Natural killer cell (primary cell): ENCODE results near the gene GUCA2A. TPM values are rescaled to one million over a fixed set of nuclear protein-coding genes. Genes with fewer than 3 reads are reported as not detected.
A peak's percentile ranks its signal among the peaks of the same experiment; 100 is the strongest.

ENCODE experiments used
- ATAC-seq, 3 donors: fragments of 150-1000 bp in 2 of 3; fragments of 200-7000 bp in 1 of 3; cut with Tn5 transposase; 1 replicate in 1 of 3; 2 replicates in 2 of 3; pipeline ENCODE4 v1.10.0; 2021; ENCODE audit warnings: mild to moderate bottlenecking in 2 of 3, moderate library complexity in 2 of 3
- DNase-seq, 2 donors: peaks; one replicate each; pipeline versions ENCODE4 v3.0.0 to v3.0.0-alpha.2; 2013 to 2021; ENCODE audit warnings: mixed read lengths in 1 of 2
- H3K27ac ChIP-seq: one replicate; pipeline ENCODE4 v1.5.1; 2013; ENCODE audit warnings: mild to moderate bottlenecking, low read length
- H3K27me3 ChIP-seq: one replicate; pipeline ENCODE4 v1.6.1; 2013; ENCODE audit warnings: low read length; ENCODE audit not compliant: control insufficient read depth, insufficient read depth
- H3K36me3 ChIP-seq: one replicate; pipeline ENCODE4 v1.6.1; 2013; ENCODE audit warnings: low read length; ENCODE audit not compliant: control insufficient read depth, insufficient read depth
- H3K4me1 ChIP-seq: one replicate; pipeline ENCODE4 v1.6.1; 2013; ENCODE audit warnings: low read length; ENCODE audit not compliant: control insufficient read depth, insufficient read depth
- H3K4me3 ChIP-seq: one replicate; pipeline ENCODE4 v1.5.1; 2013; ENCODE audit warnings: low read length
- H3K9me3 ChIP-seq: one replicate; pipeline ENCODE4 v1.6.1; 2013; ENCODE audit warnings: low read length; ENCODE audit not compliant: control insufficient read depth, insufficient read depth
- H3K27ac Mint-ChIP-seq, 2 donors: one replicate each; pipeline ENCODE4 v1.8.0; 2022; ENCODE audit warnings: mild to moderate bottlenecking in 2 of 2, mixed read lengths in 2 of 2, moderate library complexity in 1 of 2
- H3K27me3 Mint-ChIP-seq, 2 donors: one replicate each; pipeline ENCODE4 v1.8.0; 2022; ENCODE audit warnings: low read depth in 2 of 2, mixed read lengths in 2 of 2
- H3K36me3 Mint-ChIP-seq: one replicate; pipeline ENCODE4 v1.8.0; 2022; ENCODE audit warnings: mixed read lengths
- H3K4me1 Mint-ChIP-seq, 2 donors: one replicate each; pipeline ENCODE4 v1.8.0; 2022; ENCODE audit warnings: mixed read lengths in 2 of 2
- H3K4me3 Mint-ChIP-seq: one replicate; pipeline ENCODE4 v1.8.0; 2022; ENCODE audit warnings: mild to moderate bottlenecking, moderate library complexity, mixed read lengths
- H3K9me3 Mint-ChIP-seq, 2 donors: one replicate each; pipeline ENCODE4 v1.8.0; 2022; ENCODE audit warnings: mixed read lengths in 2 of 2
- CTCF ChIP-seq: fragments of 200-600 bp; IDR thresholded peaks from one replicate; pipeline ENCODE4 v1.8.0; 2022; ENCODE audit warnings: antibody characterized with exemption
- WGBS: methylation state at CpG from one replicate; pipeline ENCODE4 v1.1.7; 2013; ENCODE audit warnings: missing lambda C conversion rate; ENCODE audit not compliant: insufficient coverage; 5-methylcytosine and 5-hydroxymethylcytosine counted together
- intact Hi-C: fragments of 100-400 bp; cut with micrococcal nuclease; formaldehyde crosslinking; loops from one replicate; pipeline ENCODE4 v1.14.2; 2022
- total RNA-seq, 4 donors: library from RNA; stranded (reverse); fragments of 120-200 nt in 1 of 4; gene quantifications; one replicate each; pipeline versions ENCODE4 v1.2.3 to v1.2.4, GENCODE V29; 2013 to 2022

Gene GUCA2A
- total RNA-seq, 3 donors from 2014 or later (not counting 1 experiment from before 2014, with no cell fraction given): not detected

DNA sequence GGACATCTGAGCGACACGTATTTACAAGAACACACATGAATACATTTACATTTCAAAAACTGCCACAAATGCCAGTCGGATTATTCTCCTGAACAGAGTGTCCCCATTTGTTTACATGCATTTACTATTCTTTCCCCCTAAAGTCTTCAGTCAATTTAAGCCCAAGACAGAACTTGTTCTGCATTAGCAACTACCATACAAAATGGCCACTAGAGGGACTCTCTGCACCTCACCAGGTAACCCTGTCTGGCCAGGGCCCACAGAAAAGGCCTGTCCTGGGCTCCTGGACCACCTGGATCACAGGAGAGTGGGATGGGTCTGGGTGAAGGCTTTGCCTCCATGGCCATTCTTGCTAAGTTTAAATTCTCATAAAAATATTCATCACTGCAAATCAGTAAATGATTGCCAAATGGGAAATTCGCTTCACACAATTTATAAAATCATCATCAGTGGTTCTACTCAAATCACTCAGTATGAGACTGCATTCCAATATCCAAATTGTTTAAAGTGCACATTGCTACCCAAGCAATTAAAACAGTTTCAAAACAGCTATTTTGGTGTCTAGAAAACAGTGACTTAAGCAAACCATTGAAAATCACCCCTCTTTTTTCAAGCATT is 12.5 kb upstream of the GUCA2A start:
- DNase-seq (peak in 1 of 2 donors; percentile 60), ATAC-seq (peak in 2 of 3 donors; percentile 36 to 58)
- H3K4me1 ChIP-seq: no peaks in the 10 kb centered on the region
- no peak overlapping the region for H3K27ac ChIP-seq
- no peaks in the 10 kb centered on the region for H3K9me3 ChIP-seq
- H3K27me3 ChIP-seq: no peaks in the 10 kb centered on the region
- no peak overlapping the region for H3K4me3 ChIP-seq
- Mint-ChIP-seq H3K27ac (peak overlapping the region in 1 of 2 donors; percentile 62), H3K4me1 (peaks cover 0 to 9% of the 10 kb centered on the region in 2 donors), H3K27me3 (no peaks in the 10 kb centered on the region), H3K9me3 (no peaks in the 10 kb centered on the region), H3K4me3 (no peak overlapping the region), H3K36me3 (no peaks in the 10 kb centered on the region)
- intact Hi-C loops: loop anchor here (5.0 kb wide), 1 partner anchor 160 kb away; the partner anchor contains the start of gene FOXJ3
- H3K36me3 ChIP-seq: peaks cover 14% of the 10 kb centered on the region
- TF ChIP-seq CTCF: peak; percentile 68
- 86% methylated on average over 4 of the region's 4 CpGs for WGBS

DNA sequence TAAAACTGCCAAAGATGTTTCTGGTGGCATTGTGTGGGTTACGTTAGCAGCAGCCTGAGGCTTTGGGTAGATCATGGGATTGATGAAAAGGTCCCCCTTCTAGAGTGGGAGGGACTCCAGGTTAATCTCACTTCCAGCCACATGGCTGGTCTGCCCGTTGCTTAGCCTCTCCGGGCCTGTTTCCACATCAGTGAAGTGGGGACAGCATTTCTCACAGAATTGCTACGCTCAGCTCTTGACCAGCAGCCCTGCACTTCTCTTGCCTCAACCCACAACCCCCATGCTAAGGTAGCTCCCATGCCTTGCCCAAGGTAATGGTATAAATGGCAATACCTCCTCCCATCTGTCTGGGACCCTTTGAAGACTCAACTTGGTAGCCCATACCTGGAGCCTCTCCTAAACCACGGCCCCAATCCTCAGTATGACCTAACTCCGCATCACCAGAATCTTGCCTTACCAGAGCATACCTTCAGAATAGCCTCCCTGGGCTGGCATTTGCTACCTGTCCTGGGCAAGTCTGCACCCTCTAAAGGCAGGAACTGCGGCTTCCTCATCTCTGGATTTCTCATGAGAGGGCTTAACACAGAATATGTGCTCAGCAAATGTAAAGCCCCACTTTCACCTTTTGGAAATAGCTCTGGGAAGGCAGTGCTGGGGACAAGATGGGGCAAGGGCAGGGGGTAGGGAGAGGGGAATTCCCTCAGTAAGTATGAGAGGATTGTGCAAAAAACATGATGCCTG is 10.9 kb upstream of the GUCA2A start:
- no peak for TF ChIP-seq CTCF
- WGBS: 96% methylated on average over 6 of the region's 7 CpGs
- H3K4me3 ChIP-seq: no peak overlapping the region
- H3K4me1 Mint-ChIP-seq: peaks cover 0 to 4% of the 10 kb centered on the region in 2 donors
- no peaks in the 10 kb centered on the region for H3K9me3 Mint-ChIP-seq
- ATAC-seq (no peak), DNase-seq (no peak)
- H3K27me3 ChIP-seq: no peaks in the 10 kb centered on the region
- intact Hi-C loops: loop anchor here (5.0 kb wide), 1 partner anchor 162 kb away; the partner anchor contains the start of gene FOXJ3
- H3K27ac Mint-ChIP-seq: no peak overlapping the region
- H3K27ac ChIP-seq: no peak overlapping the region
- no peak overlapping the region for H3K4me3 Mint-ChIP-seq
- no peaks in the 10 kb centered on the region for H3K36me3 Mint-ChIP-seq
- no peaks in the 10 kb centered on the region for H3K27me3 Mint-ChIP-seq
- H3K9me3 ChIP-seq: no peaks in the 10 kb centered on the region
- no peaks in the 10 kb centered on the region for H3K4me1 ChIP-seq
- H3K36me3 ChIP-seq: peaks cover 6% of the 10 kb centered on the region

- Mint-ChIP-seq H3K27me3 (no peaks in the 10 kb centered on the region), H3K27ac (no peak overlapping the region), H3K4me1 (peaks cover 0 to 4% of the 10 kb centered on the region in 2 donors), H3K36me3 (no peaks in the 10 kb centered on the region), H3K4me3 (no peak overlapping the region), H3K9me3 (no peaks in the 10 kb centered on the region)
- ATAC-seq (no peak), DNase-seq (no peak)
- no peak overlapping the region for H3K27ac ChIP-seq
- no peaks in the 10 kb centered on the region for H3K4me1 ChIP-seq
- H3K36me3 ChIP-seq: peaks cover under 1% of the 10 kb centered on the region
- H3K4me3 ChIP-seq: no peak overlapping the region
- intact Hi-C loops: loop anchor here (1.0 to 5.0 kb wide), 3 partner anchors 362 to 658 kb away; no protein-coding TSS in a partner anchor
- TF ChIP-seq CTCF: no peak
- H3K9me3 ChIP-seq: no peaks in the 10 kb centered on the region
- WGBS: 95% methylated on average over 6 of the region's 8 CpGs
- no peaks in the 10 kb centered on the region for H3K27me3 ChIP-seq
Observed at GRCh38 chr1:42173961-42174735, 9.6 kb upstream of the GUCA2A start.
